Stimulated activated CD8-positive, alpha-beta memory T cell treated with anti-CD3 and anti-CD28 coated beads, Interleukin-4, amount 100 ng/mL, for 48 hours (primary cell): ENCODE results near the gene MYO1A.

Source experiments
- DNase-seq: peaks from one replicate; pipeline ENCODE4 v3.0.0-alpha.2; 2020

Gene MYO1A

GRCh38 chr12:57012600-57013465 is 37.1 kb downstream of the MYO1A start:
- DNase-seq, result no peak

DNA sequence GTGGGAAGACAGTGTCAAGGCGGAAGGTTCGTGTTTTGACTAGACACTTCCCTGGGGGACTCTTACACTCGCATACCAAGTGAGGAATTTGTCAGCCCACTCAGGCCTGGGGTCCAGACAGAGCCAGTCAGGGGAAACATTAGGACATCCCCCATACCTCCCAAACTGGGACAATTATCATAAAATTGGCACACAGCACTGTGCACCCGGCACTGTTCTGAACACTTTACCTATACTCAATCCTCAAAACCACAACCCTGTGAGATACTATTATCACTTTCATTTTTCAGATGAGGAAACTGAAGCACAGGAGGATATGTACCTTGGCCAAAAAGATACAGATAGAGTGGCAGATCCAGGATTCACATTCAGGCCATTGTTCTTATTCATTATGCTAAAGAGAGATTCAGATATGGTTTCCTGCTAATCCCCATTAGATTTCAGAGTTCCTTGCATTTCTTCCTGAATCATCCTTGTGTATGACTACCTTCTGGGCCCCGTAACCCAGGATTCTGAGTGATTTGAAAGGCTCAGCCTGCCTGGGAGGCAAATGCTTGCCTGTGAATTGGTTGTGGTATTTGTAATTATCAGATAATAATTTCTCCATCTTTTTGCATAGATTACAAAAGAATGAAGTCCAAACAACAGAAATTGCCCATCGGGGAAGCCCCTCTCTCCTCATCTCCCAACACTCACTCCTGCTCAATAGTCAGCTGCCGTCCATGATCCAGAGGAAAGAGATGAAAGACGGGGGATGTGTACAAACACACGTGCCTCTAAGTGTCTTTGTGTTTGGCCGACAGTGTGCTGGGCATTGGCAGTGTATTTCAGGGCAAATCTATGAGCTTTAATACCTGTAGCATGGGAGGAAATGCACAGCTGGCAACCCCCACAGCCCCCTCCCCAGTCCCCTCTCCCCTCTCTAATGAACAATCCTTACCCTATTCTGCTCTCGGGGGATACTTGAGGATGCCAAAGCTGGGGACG is 38.2 kb downstream of the MYO1A start:
- DNase-seq, result no peak

DNA sequence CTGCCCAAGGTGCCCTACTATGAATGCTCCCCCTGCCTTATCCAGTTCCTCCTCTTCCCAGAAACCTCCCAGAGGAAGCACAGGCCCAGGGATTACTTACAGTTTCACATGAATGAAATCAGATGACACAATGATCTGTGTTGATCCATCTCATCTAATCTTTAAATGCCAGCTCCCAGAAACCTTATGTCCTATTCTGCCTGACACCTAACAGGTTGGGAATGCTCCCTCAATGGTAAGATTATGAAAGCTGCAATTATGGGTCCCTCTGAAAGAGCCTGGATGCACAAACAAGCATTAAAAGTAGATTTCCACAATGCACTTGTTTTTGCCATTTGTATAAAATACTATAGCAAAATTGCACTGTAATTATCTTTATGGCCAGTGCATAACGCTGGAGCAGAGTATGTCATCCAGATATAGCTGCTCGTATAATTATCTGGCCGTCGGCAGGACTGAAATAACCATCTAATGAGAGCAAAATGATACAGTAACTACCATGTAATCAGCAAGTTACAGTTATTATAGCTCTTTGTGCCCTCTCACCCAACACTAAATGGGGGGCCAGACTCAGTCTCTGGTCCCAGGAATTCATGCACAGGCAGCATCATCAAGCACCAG is 39.2 kb downstream of the MYO1A start:
- no peak for DNase-seq

- DNase-seq, result no peak
These were observed 39.8 kb downstream of the MYO1A start for GRCh38 chr12:57009949-57010626.

GRCh38 chr12:57008178-57008577 is 41.8 kb downstream of the MYO1A start:
- DNase-seq, result no peak

- peak; percentile 43 for DNase-seq
These were observed 43.0 kb downstream of the MYO1A start for GRCh38 chr12:57006809-57007475.

DNA sequence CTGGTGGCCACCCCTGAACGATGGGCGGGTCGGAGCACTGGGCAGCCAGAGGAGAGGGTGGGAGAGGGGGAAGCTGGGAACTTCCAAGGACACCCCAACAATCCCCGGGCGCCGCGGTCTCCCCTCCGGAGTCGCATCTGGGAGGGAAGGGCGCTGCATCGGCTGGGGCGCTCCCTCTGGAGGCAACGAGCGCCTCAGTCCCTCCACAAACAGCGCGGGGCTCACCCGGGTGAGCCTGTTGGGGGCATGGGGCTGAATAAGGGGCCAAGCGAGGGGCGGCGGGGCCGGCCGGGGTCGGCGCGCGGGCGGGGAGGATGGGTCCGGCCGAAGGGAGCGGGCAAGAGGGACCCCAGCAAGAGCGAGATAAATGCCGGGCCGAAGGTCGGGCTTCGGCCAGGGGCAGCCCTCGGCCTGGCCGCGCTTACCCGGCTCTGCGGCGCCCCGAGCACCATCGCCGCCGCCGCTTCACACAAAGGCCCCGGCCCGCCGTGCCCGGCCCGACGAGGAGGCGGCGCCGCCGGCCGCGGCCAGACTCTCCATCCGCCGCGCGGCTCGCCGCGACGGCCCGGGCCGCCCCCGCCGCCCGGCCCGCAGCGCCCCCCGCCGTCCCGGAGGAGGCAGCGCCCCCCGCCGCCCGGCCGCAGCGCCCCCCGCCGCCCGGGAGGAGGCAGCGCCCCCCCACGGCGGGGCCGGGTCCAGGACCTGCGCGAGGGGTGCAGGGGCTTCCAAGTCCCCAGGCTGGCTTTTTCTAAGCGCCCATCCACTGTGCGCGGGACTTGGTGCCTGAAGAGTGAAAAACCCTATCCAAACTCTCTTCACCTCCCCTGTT is 43.7 kb downstream of the MYO1A start, which contains the start of gene ZBTB39:
Gene ZBTB39, minus strand, starts transcription at position 567 of the 829 bp plus-strand sequence. CDS start 1,629 bp downstream, outside the sequence.
- DNase-seq, result peak; percentile 78

GRCh38 chr12:57004651-57005050 is 45.3 kb downstream of the MYO1A start:
- no peak for DNase-seq

GRCh38 chr12:57003395-57003794 is 46.5 kb downstream of the MYO1A start:
- DNase-seq, result no peak

GRCh38 chr12:57001448-57001906 is 48.5 kb downstream of the MYO1A start:
- DNase-seq, result peak; percentile 89

GRCh38 chr12:57000393-57000792 is 49.5 kb downstream of the MYO1A start:
- DNase-seq, result no peak

GRCh38 chr12:56999456-56999855 is 50.5 kb downstream of the MYO1A start:
- peak; percentile 20 for DNase-seq

DNA sequence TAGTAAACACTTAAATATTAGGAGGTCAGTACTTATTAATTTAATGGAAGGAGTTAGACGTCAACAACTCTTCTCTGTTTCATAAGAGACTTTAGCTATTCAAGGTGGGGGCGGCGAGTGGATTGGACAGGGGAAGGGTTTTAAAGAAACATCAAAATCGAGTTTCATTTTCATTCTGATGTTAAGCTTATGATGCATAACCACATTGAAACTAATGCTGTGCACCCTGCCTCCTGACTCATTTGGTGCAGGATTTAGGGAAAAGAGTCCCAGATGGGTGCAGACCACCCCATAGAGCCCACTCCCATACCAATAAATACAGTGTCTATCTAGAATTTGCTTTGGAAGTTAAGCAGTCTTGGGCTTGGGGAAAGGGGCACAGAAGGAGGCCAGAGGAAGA is 50.9 kb downstream of the MYO1A start:
- peak; percentile 73 for DNase-seq

DNA sequence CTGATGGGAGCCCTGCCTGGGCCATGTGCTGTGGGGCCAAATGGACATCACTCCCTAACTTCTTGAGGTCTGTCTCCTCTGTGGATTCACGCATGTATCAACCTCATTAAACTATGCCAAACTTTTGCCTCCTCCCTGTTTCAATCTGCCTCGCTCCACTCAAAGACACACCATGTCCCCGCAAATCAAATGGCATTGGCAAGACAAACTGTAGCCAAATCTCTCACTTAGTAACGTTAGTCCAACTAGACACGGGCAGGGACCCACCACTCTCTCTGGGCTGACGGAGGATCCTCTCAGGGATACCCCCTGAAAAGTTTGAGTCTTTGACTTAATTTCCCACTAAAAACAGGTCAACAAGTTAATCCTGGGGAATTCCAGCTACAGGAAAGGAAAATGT is 51.6 kb downstream of the MYO1A start:
- peak; percentile 18 for DNase-seq

DNA sequence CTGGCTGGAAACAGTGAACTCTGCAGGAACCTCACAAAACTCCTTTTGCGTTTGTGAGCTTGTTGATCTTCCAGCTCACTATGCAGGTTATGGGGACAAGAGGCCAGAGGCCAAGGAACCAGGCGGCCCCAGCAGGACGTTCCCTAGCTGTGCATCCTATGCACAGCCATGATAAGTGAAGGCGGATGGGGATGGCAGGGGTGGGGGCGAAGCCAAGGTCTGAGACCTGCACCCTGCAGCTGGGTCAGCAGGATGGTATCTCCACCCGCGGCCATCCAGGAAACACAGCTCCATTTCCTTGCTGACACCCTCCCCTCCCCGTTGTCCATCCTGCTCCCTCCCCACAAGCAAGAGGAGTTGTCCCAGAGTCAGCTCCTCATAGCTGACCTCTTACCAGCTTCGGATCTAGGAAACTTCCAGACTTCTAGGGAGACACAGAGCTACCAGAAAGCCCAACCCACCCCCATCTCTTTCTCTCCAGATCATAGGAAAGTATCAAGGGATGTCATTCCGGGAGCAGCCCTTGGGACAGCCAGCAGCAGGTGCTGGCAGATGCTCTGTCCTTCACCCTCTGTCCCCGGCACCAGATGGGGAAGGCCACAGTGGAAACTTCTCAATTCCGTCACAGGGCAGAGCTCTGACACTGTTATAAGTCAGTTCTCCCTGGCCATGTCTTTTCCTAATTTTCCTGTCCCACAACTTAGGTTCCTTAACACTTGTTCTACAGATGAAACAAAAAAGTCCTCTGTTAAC is 53.0 kb downstream of the MYO1A start:
- DNase-seq, result peak; percentile 10

- peak; percentile 19 for DNase-seq
These were observed 53.9 kb downstream of the MYO1A start for GRCh38 chr12:56995930-56996496.

DNA sequence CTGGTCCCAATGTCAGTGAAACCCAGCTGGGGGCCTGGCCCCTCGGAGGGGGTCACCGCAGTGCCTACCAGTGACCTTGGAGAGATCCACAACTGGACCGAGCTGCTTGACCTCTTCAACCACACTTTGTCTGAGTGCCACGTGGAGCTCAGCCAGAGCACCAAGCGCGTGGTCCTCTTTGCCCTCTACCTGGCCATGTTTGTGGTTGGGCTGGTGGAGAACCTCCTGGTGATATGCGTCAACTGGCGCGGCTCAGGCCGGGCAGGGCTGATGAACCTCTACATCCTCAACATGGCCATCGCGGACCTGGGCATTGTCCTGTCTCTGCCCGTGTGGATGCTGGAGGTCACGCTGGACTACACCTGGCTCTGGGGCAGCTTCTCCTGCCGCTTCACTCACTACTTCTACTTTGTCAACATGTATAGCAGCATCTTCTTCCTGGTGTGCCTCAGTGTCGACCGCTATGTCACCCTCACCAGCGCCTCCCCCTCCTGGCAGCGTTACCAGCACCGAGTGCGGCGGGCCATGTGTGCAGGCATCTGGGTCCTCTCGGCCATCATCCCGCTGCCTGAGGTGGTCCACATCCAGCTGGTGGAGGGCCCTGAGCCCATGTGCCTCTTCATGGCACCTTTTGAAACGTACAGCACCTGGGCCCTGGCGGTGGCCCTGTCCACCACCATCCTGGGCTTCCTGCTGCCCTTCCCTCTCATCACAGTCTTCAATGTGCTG is 54.6 kb downstream of the MYO1A start:
- DNase-seq, result peak; percentile 18

DNA sequence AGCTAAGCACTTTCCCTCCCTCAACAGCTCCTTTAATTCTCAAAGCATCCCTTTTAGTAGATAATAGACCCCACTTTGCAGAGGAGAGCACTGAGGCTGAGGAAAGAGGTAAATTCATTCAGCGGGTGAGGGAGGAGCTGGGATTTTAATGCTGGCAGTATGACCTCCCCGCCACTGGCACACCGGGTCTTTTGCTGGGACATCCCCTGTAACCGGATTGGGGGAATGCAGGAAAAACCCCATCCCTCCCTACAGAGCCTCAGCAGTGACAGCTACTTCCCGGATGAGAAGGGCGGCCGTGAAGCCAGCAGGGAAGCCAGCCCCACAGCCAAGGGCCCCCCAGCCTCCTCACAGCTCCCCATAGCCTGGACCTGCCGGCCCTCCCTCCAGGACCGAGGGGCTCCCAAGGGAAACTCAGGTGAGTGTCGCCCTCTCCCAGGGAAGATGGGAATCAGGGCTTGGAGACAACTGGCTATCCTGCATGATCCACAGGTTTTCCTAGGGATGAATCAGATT is 55.6 kb downstream of the MYO1A start:
- DNase-seq, result no peak

- DNase-seq, result peak; percentile 9
These were observed 56.6 kb downstream of the MYO1A start for GRCh38 chr12:56993346-56993745.
